HG02588 (cell line): ENCODE measurements around the gene CEACAM18.
"Not testable (repeated sequence)": the region's sequence is repeated elsewhere in the genome, so short reads cannot be mapped to it uniquely, and the experiment has no call there.

Experiments used
- ATAC-seq: cut with Tn5 transposase; IDR thresholded peaks from one replicate; pipeline ENCODE4 v1.9.1; 2021; ENCODE audit warnings: mild to moderate bottlenecking, moderate library complexity; ENCODE audit not compliant: unreplicated experiment

Gene CEACAM18

DNA sequence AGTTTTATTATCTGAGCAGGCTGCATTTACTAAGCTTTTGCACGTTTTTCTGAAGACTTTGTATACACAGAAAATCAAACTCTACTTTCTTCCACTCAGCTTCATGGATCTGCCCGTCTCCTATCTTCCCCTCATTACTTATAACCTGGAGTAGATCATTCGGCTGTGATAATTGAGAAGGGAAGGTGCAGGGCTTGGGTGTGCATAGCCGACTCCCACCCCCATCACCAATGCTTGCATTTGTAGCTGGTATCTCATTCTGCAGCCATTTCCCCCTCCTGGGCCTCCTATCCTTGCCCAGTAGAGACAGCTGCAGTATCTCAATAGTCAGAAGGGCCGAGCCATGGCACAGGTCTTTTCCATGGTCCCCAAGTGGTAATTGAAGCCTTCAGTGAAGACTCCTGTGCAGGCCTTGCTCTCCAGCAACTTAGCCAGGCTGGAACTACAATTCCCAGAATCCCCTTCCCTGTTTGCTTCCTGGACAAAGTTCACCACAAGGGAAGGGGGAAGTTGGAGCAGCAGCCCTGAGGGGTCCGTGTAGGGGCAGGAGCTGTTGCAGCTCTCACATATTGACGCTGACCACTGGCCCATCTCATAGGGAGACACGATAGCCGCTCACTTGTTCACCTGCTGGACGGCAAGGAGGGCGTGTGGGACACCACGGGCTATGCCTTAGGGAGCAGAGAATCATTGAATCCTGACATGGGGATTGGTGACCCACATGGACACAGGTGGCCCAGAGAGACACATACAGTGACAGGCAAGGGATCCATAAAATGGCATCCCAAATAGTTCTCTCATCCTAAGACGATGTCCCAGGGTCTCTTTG lies 18.0 kb upstream of the CEACAM18 start:
- no peak for ATAC-seq

DNA sequence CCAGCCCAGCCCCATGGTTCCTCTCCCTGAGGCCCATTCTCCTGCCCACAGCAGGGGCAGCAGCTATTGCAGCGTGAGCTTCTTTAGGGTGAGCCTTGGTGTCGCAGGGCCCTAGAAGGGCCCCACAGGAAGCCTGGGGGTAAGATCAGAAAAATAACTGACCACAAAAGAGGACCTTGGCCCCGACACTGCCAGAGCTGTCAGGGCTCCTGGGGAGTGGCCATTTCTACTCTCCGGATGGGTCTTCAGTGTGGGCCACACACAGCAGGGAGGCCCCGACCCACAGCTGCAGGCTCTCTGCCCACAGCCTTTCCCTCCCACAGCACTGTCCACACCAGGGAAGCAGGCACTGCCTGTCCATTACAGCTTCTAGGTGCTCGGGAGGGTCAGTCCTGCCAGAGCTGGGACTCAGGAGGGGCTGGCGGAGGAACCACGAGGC lies 16.6 kb upstream of the CEACAM18 start:
- no peak for ATAC-seq

GRCh38 chr19:51462276-51462675 lies 16.1 kb upstream of the CEACAM18 start:
- no peak for ATAC-seq

DNA sequence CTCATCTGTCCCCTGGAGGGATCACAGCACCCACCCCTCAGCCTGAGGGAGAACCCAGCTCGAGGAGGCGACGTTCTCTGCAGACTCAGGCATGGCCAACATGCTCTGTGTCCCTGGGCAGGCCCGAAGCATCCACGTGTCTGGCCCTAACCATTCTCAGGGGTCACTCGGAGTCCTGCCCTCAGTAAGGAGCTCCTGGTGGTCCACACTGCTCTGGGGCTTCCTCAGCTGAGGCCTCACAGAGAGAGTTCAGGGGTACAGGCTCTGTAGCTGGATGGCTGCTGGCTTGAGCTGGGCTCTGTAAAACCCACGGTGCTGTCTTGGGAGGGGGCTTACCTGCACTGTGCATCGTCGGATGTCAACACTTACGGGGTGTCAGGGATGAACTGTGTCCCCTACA lies 15.7 kb upstream of the CEACAM18 start:
- no peak for ATAC-seq

DNA sequence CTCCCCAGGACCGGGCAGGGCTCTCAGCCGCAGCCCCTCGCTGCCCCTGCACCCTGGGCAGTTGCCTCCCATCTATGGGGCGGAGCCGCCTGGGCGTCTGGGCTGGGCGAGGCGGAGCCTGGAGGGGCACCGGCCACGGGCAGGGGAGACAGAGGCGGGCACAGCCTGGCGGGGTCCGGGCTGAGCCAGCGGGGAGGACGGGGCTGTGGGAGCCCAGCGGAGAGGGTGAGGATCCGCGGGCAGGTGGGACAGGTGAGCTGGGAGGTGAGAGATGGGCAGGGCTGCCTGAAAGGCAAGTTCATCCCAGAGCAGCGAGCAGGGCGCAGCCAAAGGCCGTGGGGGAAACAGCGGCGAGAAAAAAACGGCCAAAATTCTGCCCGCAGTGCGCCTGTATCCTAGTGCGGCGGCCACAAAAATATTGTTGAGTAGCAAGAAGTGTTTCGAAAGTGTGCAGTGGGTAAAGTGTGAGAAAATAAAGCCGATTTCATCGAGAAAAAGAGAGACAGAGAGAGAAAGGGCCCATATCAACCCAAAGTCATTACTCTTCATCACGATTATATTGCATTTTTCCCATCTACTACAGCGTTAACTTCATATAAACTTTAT lies 14.3 kb upstream of the CEACAM18 start:
- not testable (repeated sequence) for ATAC-seq

DNA sequence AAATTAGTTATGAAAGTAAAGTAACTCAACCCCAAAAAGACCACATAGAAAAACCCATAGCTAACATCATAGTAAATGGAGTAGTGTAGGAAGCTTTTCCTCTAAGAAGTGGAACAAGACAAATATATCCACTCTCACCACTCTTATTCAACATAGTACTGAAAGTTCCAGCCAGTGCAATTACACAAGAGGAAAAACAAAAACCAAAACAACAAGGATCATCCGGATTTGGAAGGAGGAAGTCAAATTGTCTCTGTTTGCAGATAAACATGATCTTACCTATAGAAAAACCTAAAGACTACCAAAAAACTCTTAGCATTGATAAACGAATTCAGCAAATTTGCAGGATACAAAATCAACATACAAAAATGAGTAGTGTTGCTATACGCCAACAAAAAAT lies 11.6 kb upstream of the CEACAM18 start:
- ATAC-seq, result no peak

DNA sequence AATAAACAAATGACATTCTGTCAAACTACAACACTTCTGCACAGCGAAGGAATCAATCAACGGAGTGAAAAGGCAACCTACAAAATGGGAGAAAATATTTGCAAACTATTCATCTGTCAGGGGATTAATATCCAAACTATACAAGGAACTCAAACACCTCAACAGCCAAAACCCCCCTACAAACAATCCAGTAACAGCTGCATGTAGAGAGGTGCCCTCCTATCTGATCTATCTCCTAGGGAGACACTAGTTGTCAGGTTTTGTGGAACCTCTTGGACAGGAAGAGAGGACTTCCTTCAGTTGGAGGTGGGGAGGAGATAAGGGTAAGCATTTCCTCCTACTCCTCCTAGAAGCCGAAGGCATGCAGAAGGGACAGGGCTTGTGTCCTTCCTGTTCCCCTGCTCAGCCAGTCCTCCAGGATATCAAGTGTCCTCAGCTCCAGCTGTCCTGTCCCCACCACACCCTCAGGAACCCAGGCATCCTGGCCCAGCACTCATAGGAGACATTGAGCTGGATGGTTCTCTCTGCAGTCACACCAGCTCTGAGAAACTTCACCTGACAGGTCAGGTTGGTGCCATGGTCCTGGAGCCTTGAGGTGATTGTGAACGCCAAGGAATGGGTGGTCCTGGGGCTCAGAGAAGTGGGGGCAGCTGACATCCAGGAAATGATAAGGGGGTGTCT lies 10.3 kb upstream of the CEACAM18 start:
- ATAC-seq, result no peak

GRCh38 chr19:51468545-51468920 lies 9.8 kb upstream of the CEACAM18 start:
- no peak for ATAC-seq

DNA sequence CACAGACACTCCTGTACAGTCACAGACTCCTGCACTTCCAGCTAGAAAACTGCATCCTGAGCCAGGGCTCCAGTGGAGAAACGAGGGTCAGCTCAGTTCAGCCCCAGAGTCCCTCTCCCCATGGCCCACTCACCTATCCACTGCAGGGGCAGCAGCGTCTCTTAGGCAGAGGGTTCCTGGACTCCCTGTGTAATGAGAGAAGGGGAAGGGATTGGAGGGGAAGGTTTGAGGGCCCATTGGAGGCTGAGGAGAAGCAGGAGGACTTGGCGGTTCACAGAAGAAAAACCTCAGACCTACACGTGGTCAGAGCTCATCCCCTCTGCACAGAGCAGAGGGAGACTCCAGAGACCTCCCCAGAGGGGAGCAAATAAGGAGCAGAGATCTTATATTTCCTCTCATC lies 9.2 kb upstream of the CEACAM18 start:
- no peak for ATAC-seq

GRCh38 chr19:51469629-51470028 lies 8.7 kb upstream of the CEACAM18 start:
- no peak for ATAC-seq

GRCh38 chr19:51470966-51471365 lies 7.4 kb upstream of the CEACAM18 start:
- ATAC-seq, result no peak

- no peak for ATAC-seq
Observed at GRCh38 chr19:51471527-51471926, 6.8 kb upstream of the CEACAM18 start.

DNA sequence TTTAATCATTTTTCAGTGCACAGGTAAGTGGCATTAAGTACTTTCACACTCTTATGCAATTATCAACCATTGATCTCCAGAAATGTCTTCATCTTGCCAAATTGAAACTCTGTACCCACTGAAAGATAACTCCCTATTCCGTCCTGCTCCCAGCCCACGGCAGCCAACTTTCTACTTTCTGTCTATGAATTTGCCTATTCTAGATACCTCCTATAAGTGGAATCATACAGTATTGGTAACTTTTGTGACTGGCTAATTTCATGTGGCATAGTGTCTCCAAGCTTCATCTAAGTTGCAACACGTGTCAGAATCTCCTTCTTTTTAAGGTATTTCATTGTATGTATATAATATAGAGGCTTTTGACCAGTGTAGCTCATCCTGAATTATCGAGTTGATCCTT lies 5.7 kb upstream of the CEACAM18 start:
- no peak for ATAC-seq

DNA sequence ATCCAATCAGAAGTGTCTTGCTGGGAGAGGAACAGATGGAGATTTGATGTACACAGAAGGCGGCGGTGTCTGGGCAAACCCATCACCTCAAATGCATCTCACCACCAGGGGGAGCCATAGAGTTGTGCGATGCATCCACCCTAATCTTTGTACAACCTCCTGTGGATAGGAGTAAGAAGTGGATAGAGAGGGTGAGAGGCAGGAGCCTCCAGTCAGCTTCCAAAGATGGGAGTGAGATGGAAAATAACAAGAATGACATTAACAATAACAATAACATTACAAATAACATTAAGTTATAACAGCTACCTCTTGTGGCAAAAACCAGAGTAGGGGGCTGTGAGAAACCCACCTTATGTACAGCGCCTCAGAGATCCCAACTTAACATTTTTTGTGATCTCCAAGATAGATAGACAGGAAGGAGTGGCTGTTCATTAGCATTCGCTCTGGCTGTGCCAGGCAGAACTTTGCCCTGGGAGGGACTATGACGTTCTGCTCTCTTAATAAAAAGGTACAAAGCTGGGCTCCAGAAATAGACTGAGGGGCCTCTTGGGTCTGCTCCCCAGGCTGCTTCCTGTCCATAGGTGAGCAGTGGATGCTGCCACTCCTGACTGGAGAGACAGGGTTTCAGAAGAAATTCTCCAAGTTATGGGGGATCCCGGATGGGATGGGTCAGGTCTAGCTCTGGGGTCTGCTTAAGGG lies 5.2 kb upstream of the CEACAM18 start:
- ATAC-seq, result no peak

DNA sequence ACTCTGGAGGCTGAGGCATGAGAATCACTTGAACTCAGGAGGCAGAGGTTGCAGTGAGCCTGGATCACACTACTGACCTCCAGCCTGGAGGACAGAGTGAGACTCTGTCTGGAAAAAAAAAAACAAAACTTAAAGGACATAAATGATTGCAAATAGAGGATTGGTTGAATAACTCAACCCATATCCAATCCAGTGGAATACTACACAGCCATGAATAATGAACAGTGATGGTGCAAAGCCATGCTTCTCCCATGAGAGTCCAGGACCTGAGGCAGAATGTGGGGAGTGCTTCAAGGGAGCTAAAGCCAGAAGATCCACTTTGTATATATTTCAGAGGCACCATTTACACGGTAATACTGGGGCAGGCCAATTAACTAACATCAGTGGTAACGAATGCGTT lies 2.2 kb upstream of the CEACAM18 start:
- ATAC-seq, result no peak

DNA sequence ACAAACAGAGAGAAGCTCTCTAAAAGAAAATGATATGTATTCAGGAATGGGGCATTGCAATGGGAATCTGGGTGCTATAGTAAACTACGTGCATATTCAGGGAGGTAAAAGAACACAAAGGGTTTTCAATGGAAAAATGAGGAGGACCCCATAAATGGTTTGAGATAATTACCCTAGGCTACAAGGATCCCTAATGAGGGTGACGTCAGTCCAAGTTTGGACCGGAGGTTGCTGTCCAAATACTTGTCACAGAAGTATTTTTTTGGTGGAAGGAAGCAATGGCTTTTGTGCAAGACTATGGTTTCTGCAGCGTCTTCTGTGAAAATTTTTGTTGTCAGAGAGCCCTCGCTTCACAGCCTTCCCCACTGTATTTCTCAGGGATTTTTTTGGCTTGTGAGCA lies 995 bp upstream of the CEACAM18 start:
- ATAC-seq, result no peak

DNA sequence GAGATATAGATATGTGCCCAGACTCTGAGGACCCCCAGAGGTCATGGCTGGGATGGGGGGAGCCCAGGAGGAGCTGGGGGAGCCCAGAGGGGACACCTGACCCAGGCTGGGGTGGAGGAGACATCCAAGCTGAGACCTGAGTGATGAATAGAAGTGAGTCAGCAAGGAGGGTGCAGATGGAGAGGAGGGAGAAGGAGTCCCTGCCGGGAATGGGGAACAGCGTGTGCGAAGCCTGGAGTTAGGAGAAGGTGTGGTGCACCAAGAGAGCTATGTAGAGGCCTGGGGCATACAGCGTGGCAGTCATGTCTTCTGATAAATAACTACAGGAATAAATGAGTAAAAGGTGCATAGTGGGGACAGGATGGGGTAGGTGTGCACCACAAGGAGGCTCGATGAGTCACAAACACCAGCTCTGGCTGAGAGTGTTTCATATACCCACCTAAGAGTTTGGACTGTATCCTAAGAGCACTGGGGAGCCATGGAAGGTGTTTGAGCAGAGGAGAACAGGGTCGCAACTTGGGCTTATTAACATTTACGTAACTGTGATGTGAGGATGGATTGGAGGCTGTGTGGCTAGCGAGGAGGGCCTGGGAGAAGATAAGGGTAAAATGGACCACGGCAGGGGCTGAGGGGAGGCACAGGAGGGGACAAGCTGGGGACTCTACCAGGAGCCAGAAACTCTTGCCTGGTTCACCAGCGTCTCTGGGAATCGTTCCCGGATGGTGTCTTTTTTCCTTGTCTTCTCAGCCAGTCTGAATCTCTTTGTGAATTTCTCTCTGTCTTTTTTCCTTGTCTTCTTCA lies 1.4 kb downstream of the CEACAM18 start:
- ATAC-seq, result no peak

DNA sequence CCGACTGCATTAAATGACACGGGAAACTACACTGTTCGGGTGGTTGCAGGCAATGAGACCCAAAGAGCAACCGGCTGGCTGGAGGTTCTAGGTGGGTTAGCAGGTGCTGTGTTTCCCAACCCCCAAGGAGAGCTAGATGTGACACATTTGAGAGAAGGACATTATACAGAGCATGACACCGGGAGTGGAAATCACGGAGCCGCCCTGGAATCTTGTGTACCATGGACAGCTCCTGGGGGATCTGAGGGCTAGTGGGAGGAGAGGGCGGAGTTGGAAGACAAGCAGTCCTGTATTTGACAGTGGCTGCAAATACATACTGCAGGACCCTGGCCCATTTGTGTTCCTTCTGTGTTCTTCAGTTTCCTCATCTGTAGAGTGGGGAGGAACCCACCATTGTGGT lies 2.3 kb downstream of the CEACAM18 start:
- ATAC-seq, result no peak

- ATAC-seq, result no peak
Observed at GRCh38 chr19:51485960-51486660, 7.8 kb downstream of the CEACAM18 start.

DNA sequence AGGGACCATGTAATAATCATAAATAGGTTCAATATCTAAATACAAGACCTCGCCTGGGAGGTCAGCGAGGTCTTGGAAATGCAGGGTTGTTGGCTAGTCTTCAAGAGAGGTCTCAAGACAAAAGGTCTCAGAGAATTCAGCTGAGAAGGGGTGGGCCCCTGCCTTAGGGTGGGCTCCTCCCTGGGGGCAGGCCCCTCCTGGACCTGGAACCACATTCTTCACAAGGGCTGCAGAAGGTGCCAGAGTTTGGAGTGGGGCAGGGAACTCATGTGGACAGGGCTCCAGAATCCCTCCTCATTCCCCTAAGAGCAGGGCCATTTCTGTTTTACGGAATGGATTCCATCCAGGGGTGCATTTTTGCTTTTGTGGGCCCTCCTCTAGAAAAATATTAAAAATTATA lies 10.2 kb downstream of the CEACAM18 start:
- ATAC-seq, result no peak
